Spleen (tissue), 11 donors: ENCODE data around the gene RAB4A. TPM values are rescaled to one million over a fixed set of nuclear protein-coding genes. Genes with fewer than 3 reads are reported as not detected.

Experiments used
- DNase-seq: peaks from one replicate; pipeline ENCODE4 v3.0.0-alpha.2; 2020
- H3K27ac ChIP-seq, 8 donors: fragments of 200-600 bp; sonication (generic) in 7 of 8; 1 replicate in 4 of 8; 2 replicates in 4 of 8; pipeline versions ENCODE4 v1.5.0 to v1.8.0; 2016 to 2021; ENCODE audit warnings: inconsistent platforms in 4 of 8, mild to moderate bottlenecking in 4 of 8, moderate library complexity in 1 of 8
- H3K27me3 ChIP-seq, 7 donors: fragments of 200-600 bp; sonication (generic) in 6 of 7; replicated peaks in 1 of 7; 1 replicate in 4 of 7; 2 replicates in 3 of 7; pipeline versions ENCODE4 v1.5.0 to v1.8.0; 2016 to 2021; ENCODE audit warnings: inconsistent platforms in 3 of 7, mild to moderate bottlenecking in 1 of 7
- H3K36me3 ChIP-seq, 6 donors: fragments of 200-600 bp; sonication (generic) in 5 of 6; 1 replicate in 4 of 6; 2 replicates in 2 of 6; pipeline versions ENCODE4 v1.5.0 to v1.8.0; 2016 to 2021; ENCODE audit warnings: inconsistent platforms in 2 of 6
- H3K4me1 ChIP-seq, 6 donors: fragments of 200-600 bp; sonication (generic) in 5 of 6; 1 replicate in 3 of 6; 2 replicates in 3 of 6; pipeline versions ENCODE4 v1.5.0 to v1.8.0; 2016 to 2021; ENCODE audit warnings: inconsistent platforms in 3 of 6
- H3K4me3 ChIP-seq, 8 donors: fragments of 200-600 bp; sonication (generic) in 7 of 8; 1 replicate in 4 of 8; 2 replicates in 4 of 8; pipeline versions ENCODE4 v1.5.0 to v1.8.0; 2016 to 2021; ENCODE audit warnings: inconsistent platforms in 4 of 8, mild to moderate bottlenecking in 4 of 8, moderate library complexity in 2 of 8
- H3K9me3 ChIP-seq, 8 donors: fragments of 200-600 bp; sonication (generic) in 7 of 8; 1 replicate in 4 of 8; 2 replicates in 4 of 8; pipeline versions ENCODE4 v1.5.0 to v1.8.0; 2016 to 2021; ENCODE audit warnings: inconsistent platforms in 4 of 8
- CTCF ChIP-seq, 11 experiments: fragments of 200-600 bp in 7 of 11; fragments of 450-650 bp in 4 of 11; sonication (generic) in 4 of 11; IDR thresholded peaks in 8 of 11; conservative IDR thresholded peaks in 3 of 11; 1 replicate in 7 of 11; 2 replicates in 4 of 11; pipeline versions ENCODE4 v1.4.0 to v1.8.0; 2016 to 2021; ENCODE audit warnings: antibody characterized with exemption in 11 of 11, inconsistent platforms in 4 of 11, mild to moderate bottlenecking in 1 of 11
- POLR2A ChIP-seq, 3 donors: fragments of 450-650 bp; IDR thresholded peaks; one replicate each; pipeline ENCODE4 v1.5.1; 2017; ENCODE audit warnings: antibody characterized with exemption in 3 of 3, mild to moderate bottlenecking in 1 of 3
- POLR2AphosphoS5 ChIP-seq, 3 donors: sonication (generic); formaldehyde crosslinking; IDR thresholded peaks; one replicate each; pipeline ENCODE4 v1.5.1; 2017; ENCODE audit warnings: antibody characterized with exemption in 3 of 3
- WGBS, 5 donors: extraction: QIAGEN DNeasy Blood & Tissue Kit in 3 of 5; methylation state at CpG; one replicate each; pipeline versions ENCODE4 v1.1.5 to v1.1.7; 2013 to 2018; 5-methylcytosine and 5-hydroxymethylcytosine counted together
- intact Hi-C: fragments of 100-400 bp; cut with DNase I; formaldehyde crosslinking; loops from one replicate; pipeline ENCODE4 v1.15.0; 2023; ENCODE audit warnings: low total_unique reads
- polyA plus RNA-seq, 3 donors: library from polyadenylated mRNA; stranded (reverse); fragments of 200-250 nt; gene quantifications; one replicate each; pipeline ENCODE4 v1.2.1, GENCODE V29; 2013
- total RNA-seq, 7 donors: library from RNA; depleted of rRNA in 3 of 7; stranded (reverse); fragments of >200 nt in 3 of 7; fragmentation: NEBNext Ultra II Directional in 4 of 7; extraction: Animal tissue kit (Norgen Biotek cat#: 25700) in 4 of 7; gene quantifications; one replicate each; pipeline versions ENCODE4 v1.1.0 to v1.2.1, GENCODE V29; 2016 to 2021
- donor health status: healthy with polysubstance abuse.
- donor health status: DM: no; HTN: no; CAD: no; lungs with moderate emphysema.
- donor health status: DM: no; HTN: no; CAD: no.
- donor health status: Bipolar disorder and iron deficiency.
- donor health status: healthy.
- donor health status: DM: no; HTN: no; CAD: no.
- donor health status: DM: yes; HTN: yes; CAD: no.

RAB4A gene
- total and polyA plus RNA-seq, 10 donors, result 19.7 to 49.8 (median 27.0) TPM

GRCh38 chr1:229252228-229252984 is 18.5 kb upstream of the RAB4A start:
- TF ChIP-seq POLR2A (IDR thresholded peaks at IDR 0.05) (no peak), CTCF (IDR thresholded peaks at IDR 0.05 in 8 of 11, conservative IDR thresholded peaks at IDR 0.05 in 3 of 11) (no peak), POLR2AphosphoS5 (IDR thresholded peaks at IDR 0.05) (no peak)
- intact Hi-C loops, result loop anchor here (10.0 kb wide), 1 partner anchor 578 kb away; no protein-coding TSS in a partner anchor

GRCh38 chr1:229253151-229253974 is 17.5 kb upstream of the RAB4A start:
- intact Hi-C loops, result loop anchor here (10.0 kb wide), 1 partner anchor 579 kb away; no protein-coding TSS in a partner anchor
- 31 to 42% (median 38%) methylated on average over 13 of the region's 13 CpGs for WGBS, 5 donors
- Histone ChIP-seq H3K4me1 (peaks cover 3 to 51% (median 20%) of the 10 kb centered on the region in 6 donors), H3K4me3 (peak overlapping the region in 1 of 8 donors; percentile 12), H3K27ac (peak overlapping the region in 7 of 8 donors; percentile 25 to 77 (median 66)), H3K9me3 (no peaks in the 10 kb centered on the region), H3K27me3 (no peaks in the 10 kb centered on the region), H3K36me3 (no peaks in the 10 kb centered on the region)
- DNase-seq, result no peak
- no peak for TF ChIP-seq POLR2A (IDR thresholded peaks at IDR 0.05)
- TF ChIP-seq POLR2AphosphoS5 (IDR thresholded peaks at IDR 0.05), result no peak
- no peak for TF ChIP-seq CTCF (IDR thresholded peaks at IDR 0.05 in 8 of 11, conservative IDR thresholded peaks at IDR 0.05 in 3 of 11)

More at GRCh38 chr1:229252228-229252984, 18.5 kb upstream of the RAB4A start:
- no peak overlapping the region for H3K4me3 ChIP-seq
- H3K4me1 ChIP-seq, result peaks cover 0 to 45% (median 16%) of the 10 kb centered on the region in 6 donors
- peak overlapping the region in 3 of 8 donors; percentile 66 to 77 (median 69) for H3K27ac ChIP-seq
- no peaks in the 10 kb centered on the region for H3K9me3 ChIP-seq
- WGBS, 5 donors, result 87 to 97% (median 90%) methylated on average over 12 of the region's 12 CpGs
- DNase-seq, result no peak
- H3K27me3 ChIP-seq, result no peaks in the 10 kb centered on the region
- no peaks in the 10 kb centered on the region for H3K36me3 ChIP-seq

- no peak overlapping the region for H3K27ac ChIP-seq
- WGBS, 5 donors, result 79 to 88% (median 84%) methylated on average over 1 of the region's 1 CpG
- intact Hi-C loops, result loop anchor here (5.0 to 10.0 kb wide), 2 partner anchors 222 to 580 kb away; no protein-coding TSS in a partner anchor
- H3K4me1 ChIP-seq, result peaks cover 7 to 43% (median 24%) of the 10 kb centered on the region in 6 donors
- H3K36me3 ChIP-seq, result no peaks in the 10 kb centered on the region
- H3K9me3 ChIP-seq, result no peaks in the 10 kb centered on the region
- no peak for TF ChIP-seq POLR2A (IDR thresholded peaks at IDR 0.05)
- TF ChIP-seq CTCF (IDR thresholded peaks at IDR 0.05 in 8 of 11, conservative IDR thresholded peaks at IDR 0.05 in 3 of 11), result peak in 7 of 11 experiments; percentile 20 to 45 (median 33)
- H3K4me3 ChIP-seq, result no peak overlapping the region
- DNase-seq, result no peak
- no peaks in the 10 kb centered on the region for H3K27me3 ChIP-seq
These were observed 15.9 kb upstream of the RAB4A start for GRCh38 chr1:229254910-229255541.
